Activated CD4-positive, alpha-beta T cell treated with anti-CD3 and anti-CD28 coated beads, Interleukin-2, Interleukin-6, amounts not matched to agents 100 ng/mL and 50 ng/mL, durations not matched to agents 16 hours and 8 hours (primary cell): ENCODE data around the gene HAUS7.

Source experiments
- DNase-seq: peaks from one replicate; pipeline ENCODE4 v3.0.0-alpha.2; 2020

HAUS7 gene

GRCh38 chrX:153433781-153434285, 36.5 kb downstream of the HAUS7 start:
- DNase-seq, result no peak

GRCh38 chrX:153433161-153433680, 37.2 kb downstream of the HAUS7 start:
- no peak for DNase-seq

- no peak for DNase-seq
These were observed 39.6 kb downstream of the HAUS7 start for GRCh38 chrX:153430796-153431195.

GRCh38 chrX:153426204-153426603, 44.2 kb downstream of the HAUS7 start:
- DNase-seq, result no peak

- no peak for DNase-seq
These were observed 46.7 kb downstream of the HAUS7 start for GRCh38 chrX:153423652-153424051.

GRCh38 chrX:153421856-153422255, 48.5 kb downstream of the HAUS7 start:
- no peak for DNase-seq

GRCh38 chrX:153420851-153421599, 49.4 kb downstream of the HAUS7 start:
- no peak for DNase-seq

- DNase-seq, result no peak
These were observed 52.7 kb downstream of the HAUS7 start for GRCh38 chrX:153417637-153418036.

- no peak for DNase-seq
These were observed 53.5 kb downstream of the HAUS7 start for GRCh38 chrX:153416781-153417450.

- no peak for DNase-seq
These were observed 55.4 kb downstream of the HAUS7 start for GRCh38 chrX:153414856-153415510.

- DNase-seq, result no peak
These were observed 56.6 kb downstream of the HAUS7 start for GRCh38 chrX:153413731-153414130.

GRCh38 chrX:153412746-153413720, 57.3 kb downstream of the HAUS7 start:
- no peak for DNase-seq

GRCh38 chrX:153411988-153412574, 58.3 kb downstream of the HAUS7 start:
- no peak for DNase-seq

GRCh38 chrX:153411255-153411987, 59.0 kb downstream of the HAUS7 start, which contains the start of gene ZFP92:
Gene ZFP92, plus strand, starts transcription at chrX:153411472. Its CDS starts 6,851 bp downstream, at chrX:153418323.
- DNase-seq, result peak; percentile 39

GRCh38 chrX:153410888-153411254, 59.5 kb downstream of the HAUS7 start:
- no peak for DNase-seq

GRCh38 chrX:153410373-153410772, 60.0 kb downstream of the HAUS7 start:
- no peak for DNase-seq

GRCh38 chrX:153409414-153410101, 60.8 kb downstream of the HAUS7 start:
- DNase-seq, result no peak

GRCh38 chrX:153408871-153409351, 61.5 kb downstream of the HAUS7 start:
- no peak for DNase-seq

GRCh38 chrX:153408221-153408721, 62.1 kb downstream of the HAUS7 start:
- DNase-seq, result no peak

GRCh38 chrX:153407736-153408135, 62.6 kb downstream of the HAUS7 start:
- no peak for DNase-seq
